H1 (cell line): Measurements from ENCODE around the gene RSAD2.

Experiments used
- ATF2 ChIP-seq: IDR thresholded peaks from 2 replicates; pipeline ENCODE4 v1.6.1; 2012; ENCODE audit warnings: low read length, inconsistent platforms
- CHD1 ChIP-seq: IDR thresholded peaks from 2 replicates; pipeline ENCODE4 v1.6.1; 2012; ENCODE audit warnings: low read depth, low read length, improper control_type of control experiment
- CHD2 ChIP-seq: IDR thresholded peaks from 2 replicates; pipeline ENCODE4 v1.6.1; 2012; ENCODE audit warnings: low read length, improper control_type of control experiment
- CTCF ChIP-seq, 3 experiments: IDR thresholded peaks; 1 replicate in 2 of 3; 2 replicates in 1 of 3; pipeline versions ENCODE4 v1.5.1 to v1.6.1; 2011; ENCODE audit warnings: low read length in 3 of 3, mild to moderate bottlenecking in 3 of 3, inconsistent platforms in 2 of 3, low read depth in 1 of 3, moderate library complexity in 1 of 3; ENCODE audit not compliant: insufficient read depth in 1 of 3; ENCODE audit errors: control extremely low read depth in 1 of 3
- EZH2 ChIP-seq: fragments of 200-600 bp; sonication (generic); IDR thresholded peaks from 2 replicates; pipeline ENCODE4 v1.7.1; 2012; ENCODE audit warnings: low read depth, mild to moderate bottlenecking, moderate library complexity, low read length, inconsistent platforms; ENCODE audit not compliant: severe bottlenecking
- GABPA ChIP-seq: IDR thresholded peaks from 2 replicates; pipeline ENCODE4 v1.6.1; 2011; ENCODE audit warnings: mild to moderate bottlenecking, low read length, moderate library complexity, borderline replicate concordance; ENCODE audit not compliant: insufficient read depth
- MAFK ChIP-seq: IDR thresholded peaks from 2 replicates; pipeline ENCODE4 v1.6.1; 2012; ENCODE audit warnings: low read depth, mild to moderate bottlenecking, improper control_type of control experiment, low read length
- MAX ChIP-seq: IDR thresholded peaks from 2 replicates; pipeline ENCODE4 v1.6.1; 2012; ENCODE audit warnings: inconsistent platforms
- POLR2A ChIP-seq, 2 experiments: IDR thresholded peaks; 1 replicate in 1 of 2; 2 replicates in 1 of 2; pipeline ENCODE4 v1.6.1; 2011; ENCODE audit warnings: low read depth in 2 of 2, low read length in 2 of 2, mild to moderate bottlenecking in 2 of 2; ENCODE audit errors: control extremely low read depth in 1 of 2
- SIX5 ChIP-seq: IDR thresholded peaks from 2 replicates; pipeline ENCODE4 v1.6.1; 2011; ENCODE audit warnings: mild to moderate bottlenecking, low read depth, low read length
- SRF ChIP-seq: IDR thresholded peaks from 2 replicates; pipeline ENCODE4 v1.6.1; 2011; ENCODE audit warnings: mild to moderate bottlenecking, low read depth, low read length, moderate library complexity
- USF2 ChIP-seq: IDR thresholded peaks from 2 replicates; pipeline ENCODE4 v1.6.1; 2011; ENCODE audit warnings: low read length, improper control_type of control experiment

- TF ChIP-seq ATF2 = no peak
- TF ChIP-seq CTCF (IDR thresholded peaks at IDR 0.05; ENCODE audit: control extremely low read depth in 1 of 3, insufficient read depth in 1 of 3, low read depth in 1 of 3, low read length in 3 of 3) = no peak
- TF ChIP-seq USF2 = no peak
- TF ChIP-seq EZH2 = no peak
- no peak for TF ChIP-seq SRF
- no peak for TF ChIP-seq GABPA
- TF ChIP-seq CHD1 = no peak
- no peak for TF ChIP-seq MAFK
- no peak for TF ChIP-seq SIX5
- no peak for TF ChIP-seq MAX
- no peak for TF ChIP-seq CHD2
- TF ChIP-seq POLR2A (IDR thresholded peaks at IDR 0.05; ENCODE audit: control extremely low read depth in 1 of 2, low read depth in 2 of 2, low read length in 2 of 2) = no peak
Measured at GRCh38 chr2:6883448-6884122, 6.0 kb downstream of the RSAD2 start.
